Measurements from ENCODE around the gene ZBTB7C.
A peak's percentile ranks its signal among the peaks of the same experiment; 100 is the strongest.

Gene ZBTB7C

DNA sequence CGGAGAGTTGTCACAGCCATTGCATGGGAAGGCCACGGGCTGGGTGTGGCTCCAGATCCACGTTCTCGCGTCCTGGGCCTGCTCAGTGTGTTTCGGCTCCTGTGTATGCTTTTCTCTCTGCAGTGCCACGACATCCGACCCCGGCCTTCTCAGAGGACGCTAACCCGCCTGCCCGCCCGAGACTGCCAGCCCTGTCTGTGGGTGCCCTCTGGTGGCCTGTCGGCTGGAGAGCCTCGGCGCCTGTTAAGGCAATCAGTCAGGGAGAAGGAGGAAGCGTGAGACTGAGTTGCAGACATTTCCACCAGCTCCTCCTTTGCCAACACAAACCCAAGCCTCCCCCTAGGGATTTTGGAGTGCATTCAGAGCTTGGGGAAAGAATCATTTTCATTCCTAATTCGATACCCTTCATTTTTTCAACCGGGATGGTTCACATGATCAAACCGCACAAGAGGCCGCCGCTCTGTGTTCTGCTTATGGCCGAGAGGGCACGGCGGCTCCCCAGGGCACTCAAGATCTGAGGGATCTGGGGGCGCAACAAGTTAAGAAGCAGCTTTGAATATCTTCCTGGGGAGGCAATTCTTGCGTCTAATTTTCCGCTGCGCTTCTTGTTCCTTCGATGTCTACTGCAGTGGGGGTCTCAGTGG lies 37.5 kb upstream of the ZBTB7C start (continued):
- TF ChIP-seq ZNF174 (tag by site-specific recombination; IDR thresholded peaks at IDR 0.05) (no peak), ZNF37A (tag by site-specific recombination; IDR thresholded peaks at IDR 0.05) (no peak), ZNF221 (tag by site-specific recombination; IDR thresholded peaks at IDR 0.05; ENCODE audit: borderline replicate concordance) (no peak), ZNF426 (tag by site-specific recombination; IDR thresholded peaks at IDR 0.05) (no peak), HOXC10 (CRISPR knock-in tag; IDR thresholded peaks at IDR 0.05) (no peak), ZNF704 (tag by site-specific recombination; IDR thresholded peaks at IDR 0.05) (no peak), ZBTB1 (tag by site-specific recombination; IDR thresholded peaks at IDR 0.05) (no peak), ZNF335 (tag by site-specific recombination; conservative IDR thresholded peaks at IDR 0.05) (0 out of 2 replicates have a peak, but pooled peaks have one; percentile 16), ZNF366 (tag by site-specific recombination; conservative IDR thresholded peaks at IDR 0.05) (no peak), ZNF146 (tag by site-specific recombination; IDR thresholded peaks at IDR 0.05) (no peak), ZNF629 (tag by site-specific recombination; IDR thresholded peaks at IDR 0.05) (no peak), ZNF521 (tag by site-specific recombination; IDR thresholded peaks at IDR 0.05) (no peak), ZSCAN30 (tag by site-specific recombination; IDR thresholded peaks at IDR 0.05) (peak; percentile 89), ZFP69B (tag by site-specific recombination; IDR thresholded peaks at IDR 0.05) (no peak), ZNF701 (tag by site-specific recombination; IDR thresholded peaks at IDR 0.05) (no peak), ZSCAN16 (tag by site-specific recombination; IDR thresholded peaks at IDR 0.05) (no peak), ZNF626 (tag by site-specific recombination; IDR thresholded peaks at IDR 0.05) (no peak), ZNF514 (tag by site-specific recombination; IDR thresholded peaks at IDR 0.05) (no peak), ZNF660 (tag by site-specific recombination; IDR thresholded peaks at IDR 0.05) (peak; percentile 98), ZBTB20 (tag by site-specific recombination; IDR thresholded peaks at IDR 0.05) (no peak), ZBTB7A (tag by site-specific recombination; IDR thresholded peaks at IDR 0.05; ENCODE audit: low read depth) (no peak), ZNF473 (tag by site-specific recombination; IDR thresholded peaks at IDR 0.05) (no peak), ZNF19 (tag by site-specific recombination; IDR thresholded peaks at IDR 0.05; ENCODE audit: low read depth) (no peak), KLF7 (tag by site-specific recombination; IDR thresholded peaks at IDR 0.05; ENCODE audit: borderline replicate concordance) (no peak), ZNF692 (tag by site-specific recombination; IDR thresholded peaks at IDR 0.05) (0 out of 2 replicates have a peak, but pooled peaks have one; percentile 51), PBX3 (CRISPR knock-in tag; IDR thresholded peaks at IDR 0.05) (no peak)
- TF ChIP-seq, protein P1, sequence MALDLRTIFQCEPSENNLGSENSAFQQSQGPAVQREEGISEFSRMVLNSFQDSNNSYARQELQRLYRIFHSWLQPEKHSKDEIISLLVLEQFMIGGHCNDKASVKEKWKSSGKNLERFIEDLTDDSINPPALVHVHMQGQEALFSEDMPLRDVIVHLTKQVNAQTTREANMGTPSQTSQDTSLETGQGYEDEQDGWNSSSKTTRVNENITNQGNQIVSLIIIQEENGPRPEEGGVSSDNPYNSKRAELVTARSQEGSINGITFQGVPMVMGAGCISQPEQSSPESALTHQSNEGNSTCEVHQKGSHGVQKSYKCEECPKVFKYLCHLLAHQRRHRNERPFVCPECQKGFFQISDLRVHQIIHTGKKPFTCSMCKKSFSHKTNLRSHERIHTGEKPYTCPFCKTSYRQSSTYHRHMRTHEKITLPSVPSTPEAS (tag by site-specific recombination; IDR thresholded peaks at IDR 0.05) = no peak
- TF ChIP-seq, protein P2, sequence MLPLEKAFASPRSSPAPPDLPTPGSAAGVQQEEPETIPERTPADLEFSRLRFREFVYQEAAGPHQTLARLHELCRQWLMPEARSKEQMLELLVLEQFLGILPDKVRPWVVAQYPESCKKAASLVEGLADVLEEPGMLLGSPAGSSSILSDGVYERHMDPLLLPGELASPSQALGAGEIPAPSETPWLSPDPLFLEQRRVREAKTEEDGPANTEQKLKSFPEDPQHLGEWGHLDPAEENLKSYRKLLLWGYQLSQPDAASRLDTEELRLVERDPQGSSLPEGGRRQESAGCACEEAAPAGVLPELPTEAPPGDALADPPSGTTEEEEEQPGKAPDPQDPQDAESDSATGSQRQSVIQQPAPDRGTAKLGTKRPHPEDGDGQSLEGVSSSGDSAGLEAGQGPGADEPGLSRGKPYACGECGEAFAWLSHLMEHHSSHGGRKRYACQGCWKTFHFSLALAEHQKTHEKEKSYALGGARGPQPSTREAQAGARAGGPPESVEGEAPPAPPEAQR (tag by site-specific recombination; IDR thresholded peaks at IDR 0.05) = no peak
